CD4-positive, alpha-beta T cell treated with Interleukin-15 for 4 hours (primary cell): Measurements from ENCODE around the gene HS3ST2.
"Not testable (repeated sequence)": the region's sequence is repeated elsewhere in the genome, so short reads cannot be mapped to it uniquely, and the experiment has no call there.

ENCODE experiments used
- DNase-seq: peaks from one replicate; pipeline ENCODE4 v3.0.0-alpha.2; 2020; ENCODE audit warnings: low spot score

The HS3ST2 gene

DNA sequence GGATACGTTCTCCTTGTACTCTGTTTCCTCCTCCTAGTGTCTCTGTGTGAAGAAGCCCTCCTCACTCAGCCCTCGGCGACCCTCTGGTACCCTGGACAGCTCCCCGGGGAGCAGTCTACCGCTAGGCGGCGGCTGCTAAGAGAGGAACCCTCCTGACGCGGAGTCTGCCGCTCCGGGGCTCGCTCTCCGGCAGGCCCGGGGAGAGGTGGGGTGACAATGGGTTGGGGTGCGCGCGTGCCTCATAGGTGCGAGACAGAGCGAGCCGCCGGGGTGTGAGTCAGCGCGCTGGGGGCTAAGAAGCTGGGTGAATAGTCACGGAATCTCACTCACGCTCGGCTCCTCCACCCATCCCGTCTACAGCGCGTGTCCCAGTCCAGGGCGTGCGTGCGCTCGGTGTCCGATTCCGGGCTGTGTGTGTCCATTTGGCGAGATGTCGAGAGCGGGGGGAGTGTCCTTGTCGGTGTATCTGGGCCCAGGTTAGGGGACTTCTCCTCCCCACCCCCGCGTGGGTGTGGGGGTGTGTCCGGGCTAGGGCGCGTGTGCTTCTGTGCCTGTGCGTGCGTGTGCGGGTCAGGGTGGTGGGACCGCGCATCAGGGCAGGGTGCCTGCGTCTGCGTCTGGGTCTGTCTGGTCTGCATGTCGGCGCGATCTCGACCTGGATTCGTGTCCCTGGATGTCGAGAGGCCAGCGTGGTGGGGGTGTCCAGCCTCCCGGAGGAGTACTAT is 577 bp upstream of the HS3ST2 start:
- no peak for DNase-seq

- DNase-seq: no peak
Measured at GRCh38 chr16:22814711-22815105, 746 bp downstream of the HS3ST2 start.

- no peak for DNase-seq
Measured at GRCh38 chr16:22815863-22816262, 1.9 kb downstream of the HS3ST2 start.

GRCh38 chr16:22816475-22816874 is 2.5 kb downstream of the HS3ST2 start:
- no peak for DNase-seq

DNA sequence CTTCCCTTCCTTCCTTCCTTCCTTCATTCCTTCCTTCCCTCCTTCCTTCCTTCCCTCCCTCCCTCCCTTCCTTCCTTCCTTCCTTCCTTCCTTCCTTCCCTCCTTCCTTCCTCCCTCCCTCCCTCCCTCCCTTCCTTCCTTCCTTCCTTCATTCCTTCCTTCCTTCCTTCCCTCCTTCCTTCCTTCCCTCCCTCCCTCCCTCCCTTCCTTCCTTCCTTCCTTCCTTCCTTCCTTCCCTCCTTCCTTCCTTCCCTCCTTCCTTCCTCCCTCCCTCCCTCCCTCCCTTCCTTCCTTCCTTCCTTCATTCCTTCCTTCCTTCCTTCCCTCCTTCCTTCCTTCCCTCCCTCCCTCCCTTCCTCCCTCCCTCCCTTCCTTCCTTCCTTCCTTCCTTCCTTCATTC is 4.8 kb downstream of the HS3ST2 start:
- not testable (repeated sequence) for DNase-seq

DNA sequence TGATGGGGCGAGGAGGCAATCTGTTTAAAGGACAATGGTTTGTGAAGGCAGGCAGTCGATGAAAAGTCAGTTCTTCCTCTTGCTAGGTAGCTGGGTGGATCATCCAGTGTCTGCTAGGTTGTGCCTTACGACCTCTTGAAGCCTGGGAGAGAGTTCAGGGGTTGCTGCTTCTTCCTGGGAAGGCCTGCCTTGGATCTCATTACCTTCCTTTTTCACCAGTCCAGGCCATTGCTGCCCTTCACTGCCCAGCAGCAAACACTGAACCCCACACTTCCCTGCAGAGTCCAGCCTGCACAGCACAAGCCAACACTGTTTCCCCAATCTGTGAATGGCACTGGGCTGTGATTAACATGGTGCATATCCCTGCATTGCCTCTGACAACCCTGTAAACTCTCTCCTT is 24.7 kb downstream of the HS3ST2 start:
- DNase-seq: no peak

- DNase-seq: not testable (repeated sequence)
Measured at GRCh38 chr16:22842031-22842430, 28.1 kb downstream of the HS3ST2 start.

DNA sequence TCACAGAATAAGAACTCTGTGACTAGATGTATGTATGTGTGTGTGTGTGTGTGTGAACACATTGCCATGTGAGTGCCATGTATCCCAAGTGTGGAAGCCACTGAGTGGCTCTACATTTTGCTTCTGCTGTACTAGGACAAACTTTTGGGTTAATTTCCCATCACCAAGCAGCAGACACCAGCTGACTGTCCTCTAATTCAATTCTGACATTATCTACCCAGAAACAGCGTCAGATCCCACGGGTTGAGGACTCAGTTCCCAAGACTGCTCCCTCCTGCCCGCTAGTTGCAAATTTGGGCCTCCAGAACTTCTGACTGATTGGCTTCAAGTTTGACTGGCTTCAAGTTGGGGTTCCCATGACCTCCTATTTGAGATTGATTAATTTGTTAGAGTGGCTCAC is 29.2 kb downstream of the HS3ST2 start:
- no peak for DNase-seq

DNA sequence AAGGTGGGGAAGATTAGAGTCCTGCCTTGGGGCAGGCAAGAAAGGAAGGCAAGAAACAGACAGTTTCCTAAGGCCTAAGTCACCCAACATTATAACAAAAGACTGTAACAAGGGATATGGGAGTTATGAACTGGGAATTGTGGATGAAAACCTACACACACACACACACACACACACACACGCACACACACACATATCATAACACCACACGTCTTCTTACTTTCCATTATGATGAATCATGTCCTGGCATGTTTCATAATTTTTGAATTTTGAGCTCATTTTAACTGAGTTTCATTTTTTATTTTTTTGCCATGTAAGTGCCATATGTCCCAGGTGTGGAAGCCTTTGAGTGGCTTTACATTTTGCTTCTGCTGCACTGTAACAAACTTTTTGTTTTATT is 29.9 kb downstream of the HS3ST2 start:
- DNase-seq: no peak

DNA sequence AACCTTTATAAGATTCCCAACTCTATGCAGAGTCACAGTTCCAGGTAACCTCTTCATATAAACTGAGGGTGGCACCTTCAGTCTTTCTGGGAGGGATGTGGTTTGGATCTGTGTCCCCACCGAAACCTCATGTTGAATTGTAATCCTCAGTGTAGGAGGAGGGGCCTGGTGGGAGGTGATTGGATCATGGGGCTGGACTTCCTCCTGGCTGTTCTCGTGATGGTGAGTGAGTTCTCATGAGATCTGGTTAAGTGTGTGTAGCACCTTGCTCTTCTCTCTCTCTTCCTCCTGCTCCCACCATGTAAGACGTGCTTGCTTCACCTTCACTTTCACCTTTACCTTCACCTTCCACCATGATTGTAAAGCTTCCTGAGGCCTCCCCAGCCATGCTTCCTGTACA is 30.5 kb downstream of the HS3ST2 start:
- DNase-seq: no peak

- DNase-seq: no peak
Measured at GRCh38 chr16:22847100-22847499, 33.1 kb downstream of the HS3ST2 start.

DNA sequence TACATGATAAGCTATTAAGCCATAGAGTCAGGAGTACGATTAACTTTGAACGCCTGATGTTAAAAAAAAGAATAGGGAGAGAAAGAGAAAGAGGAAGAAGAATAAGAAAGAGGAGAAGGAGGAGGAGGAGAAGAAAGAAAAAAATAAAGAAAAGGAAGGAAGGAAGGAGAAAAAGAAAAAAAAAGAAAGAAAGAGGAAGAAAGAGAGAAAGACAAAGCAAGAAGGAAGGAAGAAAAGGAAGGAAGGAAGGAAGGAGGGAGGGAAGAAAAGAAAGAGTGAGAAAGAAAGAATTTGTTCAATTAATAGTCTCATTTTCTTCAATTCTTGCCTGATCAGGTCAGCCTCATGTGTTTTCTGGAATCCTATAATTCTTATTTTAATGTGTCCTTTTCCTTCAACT is 33.7 kb downstream of the HS3ST2 start:
- no peak for DNase-seq

GRCh38 chr16:22848451-22848850 is 34.5 kb downstream of the HS3ST2 start:
- no peak for DNase-seq

DNA sequence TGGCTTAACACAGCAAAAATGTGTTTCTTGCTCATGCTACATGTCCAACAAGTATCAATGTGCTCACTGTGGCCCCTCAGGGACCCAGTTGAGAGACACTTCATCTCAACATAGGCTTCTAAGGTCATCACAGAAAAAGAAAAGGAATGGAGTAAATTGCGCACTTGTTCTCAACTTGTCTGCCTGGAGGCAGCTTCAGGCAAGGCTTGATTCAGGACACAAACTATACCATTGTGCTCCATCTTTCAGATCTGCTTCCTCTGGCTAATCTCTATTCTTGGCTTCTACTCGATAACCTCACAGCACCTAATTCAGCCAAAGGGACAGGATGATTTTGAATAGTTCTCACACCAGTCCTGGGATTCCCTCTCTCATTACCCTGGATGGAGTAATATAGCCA is 35.6 kb downstream of the HS3ST2 start:
- DNase-seq: no peak

- DNase-seq: no peak
Measured at GRCh38 chr16:22855231-22855630, 41.3 kb downstream of the HS3ST2 start.

GRCh38 chr16:22857296-22858025 is 43.5 kb downstream of the HS3ST2 start:
- DNase-seq: no peak

DNA sequence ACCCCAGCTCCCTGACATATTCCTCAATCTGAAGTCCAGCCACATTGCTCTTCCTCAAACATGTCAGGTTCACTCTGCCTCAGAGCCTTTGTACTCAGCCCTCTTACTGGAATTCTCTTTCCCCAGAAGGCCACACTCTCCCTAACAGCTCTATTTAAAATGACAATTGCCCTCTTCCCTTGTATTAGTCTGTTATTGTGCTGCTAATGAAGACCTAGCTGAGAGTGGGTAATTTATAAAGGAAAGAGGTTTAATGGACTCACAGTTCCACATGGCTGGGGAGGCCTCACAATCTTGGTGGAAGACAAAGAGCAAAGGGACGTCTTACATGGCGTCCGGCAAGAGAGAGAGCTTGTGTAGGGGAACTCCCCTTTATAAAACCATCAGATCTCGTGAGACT is 46.0 kb downstream of the HS3ST2 start:
- DNase-seq: no peak

- DNase-seq: no peak
Measured at GRCh38 chr16:22861580-22861979, 47.6 kb downstream of the HS3ST2 start.

DNA sequence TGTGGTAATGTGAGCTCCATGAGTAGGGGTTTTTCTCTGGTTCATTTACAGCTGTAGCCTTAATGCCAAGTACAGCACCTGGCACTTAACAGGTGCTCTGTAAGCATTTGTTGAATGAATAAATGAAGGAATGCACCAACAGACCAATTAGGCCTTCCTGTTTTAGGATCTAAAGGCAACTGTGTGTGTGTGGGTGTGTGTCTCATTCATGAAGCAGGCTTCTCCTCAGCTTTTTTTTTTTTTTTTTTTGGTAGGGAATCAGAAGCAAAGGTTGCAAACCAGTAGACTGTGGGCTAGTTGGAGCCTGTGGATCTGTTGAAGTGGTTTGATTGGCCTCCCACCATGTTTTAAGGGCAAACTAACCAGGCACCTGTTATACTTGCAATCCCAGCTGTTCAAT is 48.1 kb downstream of the HS3ST2 start:
- no peak for DNase-seq

DNA sequence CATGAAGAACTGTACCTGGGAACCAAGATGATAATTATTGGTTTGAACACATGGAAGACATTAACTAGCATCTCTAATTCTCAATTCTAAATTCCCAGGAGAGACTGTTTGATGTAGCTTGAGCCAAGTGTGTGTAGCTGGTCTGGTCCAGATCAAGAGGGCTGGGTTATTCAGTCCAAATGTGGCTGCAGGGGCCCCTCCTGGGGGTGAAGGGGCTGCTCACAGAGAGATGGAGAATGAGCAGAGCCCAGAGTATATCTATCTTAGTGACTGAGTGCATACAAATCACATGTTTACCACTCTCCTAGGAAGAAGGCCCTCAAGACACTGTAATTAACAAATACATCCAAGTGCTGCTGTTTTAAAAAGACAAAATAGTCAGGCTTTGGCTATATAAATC is 50.4 kb downstream of the HS3ST2 start:
- no peak for DNase-seq

DNA sequence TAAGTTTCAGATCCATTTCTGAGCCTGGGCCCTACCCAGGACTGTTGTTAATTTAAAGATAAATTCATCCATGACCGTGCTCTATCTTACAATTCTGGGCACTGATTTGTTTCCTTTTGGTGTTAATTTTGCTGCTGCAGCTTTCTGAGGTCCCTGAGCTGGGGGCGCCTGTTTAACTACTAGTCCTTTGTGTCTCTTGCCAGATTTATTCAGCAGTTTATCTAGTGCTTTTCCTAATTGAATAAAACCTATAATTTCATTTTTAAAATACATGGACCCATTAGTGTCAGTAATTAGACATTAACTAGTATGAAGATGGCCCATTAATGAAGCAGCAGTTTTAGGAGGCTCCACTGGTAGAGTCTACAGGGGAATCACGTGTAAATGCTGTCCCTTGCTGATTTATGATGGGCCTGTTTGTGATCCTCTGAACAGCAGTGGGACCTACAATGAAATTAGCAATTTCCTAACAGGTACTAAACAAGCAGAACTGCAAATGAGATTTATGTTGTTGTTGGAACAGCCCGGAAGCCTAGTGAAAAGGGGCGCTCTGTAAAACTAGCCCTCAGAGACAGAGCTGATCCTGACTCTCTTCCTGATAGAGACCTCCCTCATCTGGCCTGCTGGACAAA is 54.7 kb downstream of the HS3ST2 start:
- no peak for DNase-seq

GRCh38 chr16:22871861-22872260 is 57.9 kb downstream of the HS3ST2 start:
- no peak for DNase-seq

DNA sequence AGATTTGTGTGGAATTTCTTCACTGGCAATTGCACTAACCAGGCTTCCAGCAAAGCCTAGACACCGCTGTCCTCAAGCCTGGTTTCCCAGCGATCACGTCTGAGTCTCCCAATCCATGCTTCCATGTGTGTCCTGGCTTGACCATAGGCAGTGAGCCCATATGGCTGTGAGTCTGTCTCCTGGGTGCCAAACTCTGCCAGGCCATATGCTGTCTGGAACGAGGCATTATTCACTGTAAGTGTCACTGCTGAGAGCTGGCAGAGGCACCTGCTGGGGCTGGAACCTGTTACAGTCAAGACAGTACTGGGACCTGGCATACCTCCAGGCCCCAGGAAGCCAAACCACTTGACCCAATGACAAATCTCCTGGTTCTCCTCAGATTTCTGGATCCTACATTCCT is 60.4 kb downstream of the HS3ST2 start:
- no peak for DNase-seq
